ENCODE data around the gene CTSD.
"Not testable (repeated sequence)": the region's sequence is repeated elsewhere in the genome, so short reads cannot be mapped to it uniquely, and the experiment has no call there.

CTSD gene

DNA sequence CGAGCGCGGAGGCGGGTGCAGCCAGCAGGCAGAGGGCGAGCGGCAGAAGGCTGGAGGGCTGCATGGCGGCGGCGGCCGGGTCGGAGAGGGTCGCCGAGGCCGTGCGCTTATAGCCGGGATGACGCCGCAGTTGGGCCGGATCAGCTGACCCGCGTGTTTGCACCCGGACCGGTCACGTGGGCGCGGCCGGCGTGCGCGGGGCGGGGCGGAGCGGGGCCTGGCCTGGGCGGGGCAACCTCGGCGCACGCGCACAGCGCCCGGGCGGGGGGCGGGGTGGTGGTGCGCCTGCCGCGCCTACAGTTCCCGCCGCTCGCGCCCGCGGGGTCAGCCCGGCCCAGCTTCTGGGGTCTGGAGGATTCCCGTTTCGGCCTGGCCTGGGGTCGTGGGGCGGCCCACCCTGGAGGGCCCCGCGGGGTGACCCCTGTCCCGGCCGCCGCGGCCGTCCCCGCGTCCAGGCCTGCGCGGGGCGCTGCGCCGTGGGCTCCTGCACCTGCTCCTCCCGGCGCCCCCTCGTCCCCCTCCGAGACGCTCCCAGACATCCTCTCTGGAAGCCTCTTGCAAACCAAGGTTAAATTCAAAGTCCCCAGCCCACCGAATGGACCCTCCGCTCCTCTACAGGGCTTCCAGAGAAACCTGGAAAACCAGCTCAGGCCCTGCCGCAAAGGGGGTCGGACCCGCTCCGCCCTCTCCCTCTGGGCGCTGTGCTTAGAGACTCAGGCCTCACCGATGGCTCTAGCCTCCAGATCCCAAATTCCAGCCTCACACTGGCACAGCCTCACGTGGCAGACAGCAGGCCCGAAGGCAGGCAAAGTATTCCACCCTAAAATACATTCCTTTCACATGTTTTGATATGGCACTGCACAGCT, at the start of gene CTSD:
CTSD (minus strand) TSS at position 132 of the 866 bp plus-strand sequence; CDS start at position 64, 68 bp downstream.
- DNase-seq, result peak; percentile 45 to 95 (median 78)

DNA sequence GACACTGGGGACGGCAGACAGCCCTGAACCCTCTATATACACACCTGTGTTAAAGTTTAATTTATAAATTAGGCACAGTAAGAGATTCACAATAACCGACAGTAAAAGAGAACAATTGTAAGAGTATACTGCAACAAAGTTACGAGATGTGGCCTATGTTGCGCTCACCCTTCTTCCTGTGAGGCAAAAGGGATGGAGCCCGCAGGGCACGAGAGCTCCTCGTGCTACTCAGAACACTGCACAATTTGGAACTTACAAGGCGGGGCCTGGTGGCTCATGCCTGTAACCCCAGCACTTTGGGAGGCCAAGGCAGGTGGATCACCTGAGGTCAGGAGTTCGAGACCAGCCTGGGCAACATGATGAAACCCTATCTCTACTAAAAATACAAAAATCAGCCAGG, 49.6 kb upstream of the CTSD start:
- not testable (repeated sequence) for DNase-seq

DNA sequence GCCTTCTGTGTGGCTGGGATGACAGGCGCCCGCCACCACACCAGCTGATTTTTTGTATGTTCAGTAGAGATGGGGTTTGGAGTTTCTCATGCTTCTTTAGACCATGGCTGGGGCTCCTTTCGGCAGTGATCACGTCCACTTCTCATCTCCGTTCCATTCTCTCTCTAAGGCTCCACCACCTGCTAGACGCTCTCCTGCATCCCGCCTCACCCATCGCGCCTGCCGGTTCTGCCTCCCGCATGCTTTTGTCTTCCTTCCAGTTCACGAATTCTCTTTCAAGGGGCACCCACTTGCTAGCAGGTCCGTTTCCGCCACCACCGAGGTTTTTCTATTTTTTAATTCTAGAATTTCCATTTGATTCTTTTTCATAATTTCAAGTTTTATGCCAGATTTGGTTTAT, 49.1 kb upstream of the CTSD start:
- DNase-seq, result no peak

DNA sequence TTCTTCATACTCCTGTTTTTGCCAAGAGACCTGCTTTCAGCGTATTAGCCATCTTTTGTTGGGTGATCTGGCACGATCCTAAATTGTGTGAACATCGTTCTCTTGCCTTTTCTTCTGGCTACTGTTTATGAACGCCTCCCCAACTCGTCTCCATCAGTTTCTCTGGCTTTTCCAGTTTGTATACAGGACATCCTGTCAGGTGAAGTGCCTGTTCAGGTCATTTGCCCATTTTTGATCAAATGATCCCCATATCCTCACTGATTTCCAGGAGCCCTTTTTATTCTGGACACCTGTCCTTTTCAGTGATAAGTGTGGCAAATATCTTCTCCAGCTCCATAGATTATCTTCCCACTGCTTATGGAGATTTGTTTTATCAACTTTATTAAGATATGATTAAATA, 48.5 kb upstream of the CTSD start:
- DNase-seq, result no peak

DNA sequence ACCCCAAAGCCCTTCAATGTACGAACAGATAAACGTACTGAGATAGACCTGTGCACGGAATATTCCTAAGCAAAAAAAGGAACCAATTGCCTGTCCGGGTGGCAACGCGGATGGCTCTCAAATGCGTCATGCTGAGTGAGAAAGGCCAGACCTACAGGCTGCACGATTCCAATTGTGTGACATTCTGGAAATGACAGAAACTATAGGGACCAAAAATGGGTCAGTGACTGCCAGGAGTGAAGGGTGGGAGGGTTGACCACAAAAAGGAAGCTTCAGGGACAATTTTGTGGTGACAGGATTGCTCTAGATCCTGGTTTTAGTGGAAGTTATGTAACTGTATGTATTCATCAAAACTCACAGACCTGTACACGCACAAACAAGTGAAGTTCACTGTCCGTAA, 47.0 kb upstream of the CTSD start:
- no peak for DNase-seq

DNA sequence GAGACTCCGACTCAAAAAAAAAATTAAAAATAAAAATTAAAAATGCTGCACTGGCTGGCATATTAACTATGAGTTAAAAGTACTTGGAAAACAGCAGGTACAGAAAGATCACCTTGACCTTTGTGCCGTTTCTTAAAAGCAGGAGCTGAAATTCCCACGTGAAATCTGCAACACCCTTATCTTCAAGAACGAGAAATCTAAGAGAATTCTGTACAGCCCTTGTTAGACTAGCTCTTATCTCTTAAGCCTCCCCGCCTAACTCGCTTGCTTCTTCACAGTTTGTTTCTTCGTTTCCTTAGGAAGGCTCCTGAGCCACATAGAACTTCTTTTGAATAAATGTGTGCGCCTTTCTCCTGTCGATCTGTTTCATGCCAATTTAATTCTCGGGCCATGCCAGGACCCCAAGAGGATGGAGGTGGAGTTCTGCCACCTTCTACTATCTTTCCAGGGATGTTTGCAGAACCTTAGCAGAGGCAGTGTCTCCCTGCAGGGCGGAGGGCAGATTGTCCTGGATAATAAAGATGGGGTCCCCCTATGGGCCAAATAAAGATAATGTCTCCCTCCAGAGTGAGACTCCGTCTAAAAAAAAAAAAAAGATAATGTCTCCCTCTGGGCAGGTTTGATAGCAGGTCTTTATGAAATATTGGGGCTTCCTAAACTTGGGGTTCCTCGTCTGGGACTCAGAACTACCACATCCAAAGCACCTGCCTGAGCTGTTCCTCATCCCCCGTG, 43.7 kb upstream of the CTSD start:
- DNase-seq, result no peak

DNA sequence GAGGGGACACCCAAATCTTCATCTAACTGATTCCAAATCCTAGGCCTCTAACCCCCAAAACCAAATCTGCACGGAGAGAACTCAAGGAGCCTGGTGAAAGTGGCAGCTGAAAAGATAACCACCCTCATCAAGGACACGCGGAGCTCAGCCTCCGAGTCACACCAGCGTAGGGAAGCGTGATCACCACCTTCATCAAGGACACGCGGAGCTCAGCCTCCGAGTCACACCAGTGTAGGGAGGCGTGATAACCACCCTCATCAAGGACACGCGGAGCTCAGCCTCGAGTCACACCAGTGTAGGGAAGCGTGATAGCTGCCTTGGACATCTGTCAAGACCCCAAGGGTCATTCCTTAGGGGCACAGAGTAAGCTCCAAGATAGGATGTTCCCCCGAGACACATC, 41.8 kb upstream of the CTSD start:
- no peak for DNase-seq

DNA sequence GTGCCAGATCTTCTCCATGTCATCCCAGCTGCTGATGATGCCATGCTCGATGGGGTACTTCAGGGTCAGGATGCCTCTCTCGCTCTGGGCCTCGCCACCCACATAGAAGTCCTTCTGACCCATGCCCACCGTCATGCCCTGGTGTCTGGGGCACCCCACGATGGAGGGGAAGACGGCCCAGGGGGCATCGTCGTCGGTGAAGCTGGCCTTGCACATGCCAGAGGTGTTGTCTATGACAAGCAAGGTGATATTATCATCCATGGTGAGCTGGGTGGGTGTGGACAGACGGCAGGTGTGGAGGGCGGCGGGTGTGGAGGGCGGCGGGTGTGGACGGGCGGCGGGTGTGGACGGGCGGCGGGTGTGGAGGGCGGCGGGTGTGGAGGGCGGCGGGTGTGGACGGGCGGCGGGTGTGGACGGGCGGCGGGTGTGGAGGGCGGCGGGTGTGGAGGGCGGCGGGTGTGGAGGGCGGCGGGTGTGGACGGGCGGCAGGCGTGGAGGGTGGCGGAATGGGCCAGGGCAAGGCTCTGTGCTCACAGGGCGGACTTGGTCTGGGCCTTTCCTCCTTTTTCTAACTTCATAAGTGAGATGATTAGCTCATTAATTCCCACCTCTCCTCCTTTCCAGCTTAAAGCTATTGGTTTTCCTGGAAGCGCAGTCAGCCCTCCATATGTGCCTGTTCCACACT, 40.2 kb upstream of the CTSD start:
- DNase-seq, result not testable (repeated sequence)

DNA sequence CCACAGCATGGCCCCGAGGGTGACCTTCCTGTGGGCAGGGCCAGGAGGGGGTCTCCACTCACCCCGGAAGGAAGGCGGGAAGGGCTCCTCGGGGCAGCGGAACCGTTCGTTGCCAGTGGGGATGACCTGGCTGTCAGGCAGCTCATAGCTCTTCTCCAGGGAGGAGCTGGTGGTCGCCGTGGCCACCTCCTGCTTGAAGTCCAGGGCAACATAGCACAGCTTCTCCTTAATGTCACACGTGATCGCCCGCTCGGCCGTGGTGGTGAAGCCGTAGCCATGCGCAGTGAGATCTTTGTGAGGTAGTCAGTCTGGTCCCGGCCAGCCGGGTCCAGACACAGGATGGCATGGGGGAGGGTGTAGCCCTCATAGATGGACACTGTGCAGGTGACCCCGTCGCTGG, 39.5 kb upstream of the CTSD start:
- no peak for DNase-seq

DNA sequence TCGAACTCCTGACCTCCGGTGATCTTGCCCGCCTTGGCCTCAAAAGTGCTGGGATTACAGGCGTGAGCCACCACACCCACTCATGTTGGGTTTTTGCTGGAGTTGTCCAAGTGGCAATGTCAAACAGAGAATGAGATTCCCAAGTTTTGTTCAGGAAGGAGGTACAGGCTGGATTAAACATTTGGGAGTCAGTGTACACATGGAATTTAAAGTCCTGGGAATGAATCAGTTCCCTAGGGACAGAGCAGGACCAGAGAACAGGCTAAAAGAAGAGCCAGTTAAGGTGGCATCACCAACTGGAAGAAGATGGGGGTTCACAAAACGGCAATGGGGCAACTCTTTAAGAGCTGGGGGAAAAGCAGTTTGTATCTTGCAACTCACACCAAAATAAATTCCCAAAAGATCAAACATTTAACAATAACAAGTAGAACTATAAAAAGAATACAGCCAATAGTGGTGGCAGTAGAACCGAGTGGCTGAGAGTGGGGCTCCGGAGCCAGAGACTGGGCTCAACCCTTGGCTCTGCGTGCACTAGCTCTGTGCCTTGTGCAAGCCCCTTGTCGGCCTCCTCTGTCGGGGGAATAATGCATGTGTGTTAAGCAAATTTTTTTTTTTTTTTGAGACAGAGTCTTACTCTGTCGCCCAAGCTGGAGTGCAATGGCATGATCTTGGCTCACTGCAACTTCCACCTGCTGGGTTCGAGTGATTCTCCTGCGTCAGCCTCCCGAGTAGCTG, 33.8 kb upstream of the CTSD start:
- no peak for DNase-seq

DNA sequence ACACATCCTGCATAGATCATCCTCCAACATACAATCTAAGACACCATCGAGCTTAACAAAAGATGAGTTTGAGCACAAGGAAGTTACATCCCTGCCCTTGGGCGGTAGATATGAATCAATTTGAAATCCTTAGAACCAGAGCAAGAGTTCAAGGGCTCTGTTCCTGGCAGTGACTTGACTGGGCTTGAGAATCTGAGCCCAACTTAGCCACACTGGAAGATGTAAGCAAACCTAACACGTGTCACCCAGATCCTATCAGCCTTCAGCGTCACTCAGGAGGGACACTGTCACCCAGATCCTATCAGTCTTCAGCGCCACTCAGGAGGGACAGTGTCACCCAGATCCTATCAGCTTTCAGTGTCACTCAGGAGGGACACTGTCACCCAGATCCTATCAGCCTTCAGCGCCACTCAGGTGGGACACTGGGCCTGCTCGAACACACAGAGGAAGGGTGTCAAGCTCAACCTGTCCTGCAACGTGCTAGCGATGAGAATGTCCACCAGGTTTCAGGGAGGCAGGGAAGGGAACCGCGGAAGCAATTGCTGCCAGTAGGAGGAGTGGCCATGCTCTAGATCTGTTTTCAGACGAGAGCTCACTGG, 32.8 kb upstream of the CTSD start:
- no peak for DNase-seq

DNA sequence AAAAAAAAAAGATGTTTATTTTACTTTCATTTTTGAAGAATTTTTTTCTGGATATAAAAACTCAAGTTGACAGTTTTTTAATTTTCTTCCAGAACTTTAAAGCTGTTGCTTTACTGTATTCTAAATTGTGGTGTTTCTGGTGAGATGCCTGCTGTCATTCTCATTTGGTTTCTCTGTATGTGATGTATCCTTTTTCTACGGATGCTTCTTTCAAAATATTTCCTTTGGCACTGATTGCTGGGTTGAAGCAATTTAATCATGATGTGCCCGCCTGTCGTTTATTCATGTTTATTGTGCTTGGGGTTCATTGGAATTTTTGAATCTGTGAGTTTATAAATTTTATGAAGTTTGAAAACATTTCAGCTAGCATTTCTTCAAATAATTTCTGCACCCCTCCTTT, 29.4 kb upstream of the CTSD start:
- no peak for DNase-seq

DNA sequence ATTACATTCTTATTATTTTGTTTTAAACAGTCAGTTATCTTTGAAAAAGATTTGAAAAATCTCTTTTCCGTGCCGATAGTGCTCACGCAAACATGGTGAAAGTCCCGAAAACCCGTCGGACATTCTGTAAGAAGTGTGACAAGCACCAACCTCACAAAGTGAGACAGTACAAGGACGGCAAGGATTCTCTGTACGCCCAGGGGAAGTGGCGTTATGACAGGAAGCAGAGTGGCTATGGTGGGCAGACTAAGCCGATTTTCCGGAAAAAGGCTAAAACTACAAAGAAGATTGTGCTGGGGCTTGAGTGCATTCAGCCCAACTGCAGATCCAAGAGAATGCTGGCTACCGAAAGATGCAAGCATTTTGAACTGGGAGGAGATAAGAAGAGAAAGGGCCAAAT, 28.7 kb upstream of the CTSD start:
- no peak for DNase-seq

DNA sequence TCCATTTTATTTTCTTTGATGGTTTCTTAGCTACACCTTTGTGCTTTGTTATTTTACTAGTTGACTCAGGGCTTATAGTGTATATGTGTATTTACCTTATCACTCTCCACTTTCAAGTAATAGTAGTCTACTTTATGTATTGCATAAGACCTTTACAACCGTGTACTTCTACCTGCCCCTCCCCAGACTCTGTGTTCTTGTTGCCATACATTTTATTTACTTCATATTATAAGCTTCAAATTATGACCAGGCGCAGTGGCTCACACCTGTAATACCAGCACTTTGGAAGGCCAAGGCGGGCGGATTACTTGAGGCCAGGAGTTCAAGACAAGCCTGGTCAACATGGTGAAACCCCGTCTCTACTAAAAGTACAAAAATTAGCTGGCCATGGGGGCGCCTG, 28.2 kb upstream of the CTSD start:
- DNase-seq, result no peak

DNA sequence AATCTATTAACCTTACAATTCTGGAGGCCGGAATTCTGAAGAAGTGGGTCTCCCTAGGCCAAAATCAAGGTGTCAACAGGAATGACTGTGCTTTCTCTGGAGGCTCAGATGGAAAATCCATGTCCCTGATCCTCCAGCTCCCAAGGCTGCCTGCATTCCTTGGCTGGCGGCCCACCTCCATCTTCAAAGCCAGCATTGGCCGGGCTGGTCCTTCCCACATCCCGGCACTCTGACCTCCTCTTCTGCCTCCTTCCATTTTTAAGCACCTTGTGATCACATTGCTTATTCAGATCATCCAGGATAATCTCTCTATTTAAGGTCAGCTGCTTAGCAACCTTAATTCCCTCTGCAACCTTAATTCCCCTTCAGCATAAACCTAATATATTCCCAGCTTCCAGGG, 22.7 kb upstream of the CTSD start:
- DNase-seq, result no peak

DNA sequence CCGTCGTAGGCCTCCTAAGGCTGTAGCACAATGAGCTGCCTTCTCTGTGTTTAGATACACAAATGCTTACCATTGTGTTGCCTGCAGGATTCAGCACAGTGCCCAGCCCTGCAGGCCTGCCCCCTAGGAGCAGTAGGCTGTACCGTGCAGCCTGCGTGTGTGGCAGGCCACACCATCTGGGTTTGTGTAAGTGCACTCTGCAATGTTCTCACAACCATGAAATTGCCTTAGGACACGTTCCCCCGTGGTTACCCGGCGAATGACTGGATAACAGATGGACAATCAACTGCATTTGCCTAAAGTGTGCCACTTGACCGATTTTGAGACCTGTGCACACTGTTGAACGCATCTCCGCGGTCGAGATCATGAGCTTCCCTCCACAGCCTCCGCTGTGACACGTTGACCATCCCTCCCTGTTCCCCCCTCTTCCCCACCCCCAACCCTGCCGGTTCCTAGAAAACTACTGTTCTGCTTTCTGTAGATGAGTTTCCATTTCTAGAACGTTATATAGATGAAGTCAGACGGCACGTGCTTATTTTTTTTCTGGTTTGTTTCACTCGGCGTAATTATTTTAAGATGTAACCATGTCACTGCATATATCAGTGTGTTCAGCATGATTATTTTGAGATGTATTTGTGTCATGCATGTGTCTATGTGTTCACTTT, 22.2 kb upstream of the CTSD start:
- DNase-seq, result no peak

DNA sequence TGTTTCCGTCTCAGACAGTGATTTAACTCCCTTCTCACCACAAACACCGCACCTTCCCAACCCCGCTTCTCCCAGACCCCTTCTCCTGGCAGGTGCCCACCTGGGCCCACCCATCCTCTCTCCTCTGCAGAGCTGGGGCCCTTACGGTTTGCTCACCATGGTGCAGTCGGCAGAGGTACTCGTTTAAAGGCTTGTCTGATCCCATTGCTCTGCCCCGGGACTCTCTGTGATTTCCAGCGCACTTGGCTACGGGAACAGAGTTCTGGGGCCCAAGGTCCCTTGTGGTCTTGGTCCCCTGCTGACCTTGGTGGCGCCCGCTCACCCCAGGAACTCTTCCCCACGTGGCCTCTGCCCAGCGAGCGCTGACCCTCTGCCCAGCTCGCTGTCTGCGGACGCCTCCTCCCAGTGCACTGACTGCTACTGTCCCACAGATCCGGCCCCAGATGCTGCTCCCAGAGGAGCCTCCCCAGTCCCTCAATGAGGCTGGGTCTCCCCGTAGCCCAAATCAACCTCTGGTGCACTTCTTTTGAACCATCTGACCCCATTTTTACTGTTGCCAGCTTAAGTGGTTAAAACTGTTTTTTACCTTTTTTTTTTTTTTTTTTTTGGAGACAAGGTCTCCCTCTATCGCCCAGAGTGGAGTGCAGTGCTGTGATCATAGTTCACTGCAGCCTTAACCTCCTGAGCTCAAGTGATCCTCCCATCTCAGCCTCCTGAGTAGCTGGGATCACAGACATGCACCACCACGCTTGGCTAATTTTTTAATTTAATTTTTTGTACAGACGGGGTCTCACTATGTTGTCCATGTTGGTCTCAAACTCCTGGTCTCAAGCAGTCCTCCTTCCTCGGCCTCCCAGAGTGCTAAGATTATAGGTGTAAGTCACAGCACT, 21.3 kb upstream of the CTSD start:
- no peak for DNase-seq

DNA sequence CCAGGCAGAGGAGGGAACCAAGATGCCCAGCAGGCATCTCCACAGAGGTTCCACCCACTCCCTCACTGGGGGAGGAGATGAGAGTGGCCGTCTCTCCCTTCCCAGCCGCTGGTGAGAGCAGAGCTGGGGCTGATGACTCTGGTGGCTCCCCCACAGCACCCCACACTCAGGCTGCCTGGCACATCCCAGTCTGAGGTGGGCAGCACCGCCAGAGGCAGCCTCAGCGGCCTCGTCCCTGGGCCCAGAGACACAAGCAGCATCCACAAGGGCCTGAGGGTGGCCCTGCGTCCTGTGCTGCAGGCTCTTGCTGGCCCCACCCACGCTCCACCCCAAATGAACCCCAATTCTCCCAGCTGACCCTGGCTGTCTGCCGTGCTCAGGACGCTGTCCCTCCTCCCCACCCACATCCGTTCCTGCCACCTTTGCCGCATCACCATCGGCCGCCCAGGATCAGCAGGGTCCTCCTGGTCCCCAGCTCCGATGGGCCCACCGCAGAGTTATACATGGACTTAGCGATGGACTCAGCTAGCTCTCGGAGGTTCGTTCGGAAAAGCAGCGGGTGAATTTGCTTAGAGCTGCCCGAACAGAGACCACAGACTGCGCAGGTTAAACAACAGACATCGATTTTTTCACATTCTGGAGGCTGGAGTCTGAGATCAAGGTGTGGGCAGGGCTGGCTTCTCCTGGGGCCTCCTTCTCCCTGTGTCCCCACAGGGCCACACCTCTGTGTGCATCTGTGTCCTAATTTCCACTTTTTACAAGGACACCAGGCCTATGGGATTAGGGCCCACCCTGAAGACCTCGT, 20.2 kb upstream of the CTSD start:
- DNase-seq, result no peak
